Stimulated activated CD8-positive, alpha-beta memory T cell treated with anti-CD3 and anti-CD28 coated beads, Interleukin-12 subunit alpha, Interleukin-12 subunit beta, amount 100 ng/mL, for 24 hours (primary cell): ENCODE data around the gene NAGS.
"Not testable (repeated sequence)": the region's sequence is repeated elsewhere in the genome, so short reads cannot be mapped to it uniquely, and the experiment has no call there.

ENCODE experiments used
- DNase-seq: peaks from one replicate; pipeline ENCODE4 v3.0.0-alpha.2; 2020; ENCODE audit errors: extremely low read depth

NAGS gene

DNA sequence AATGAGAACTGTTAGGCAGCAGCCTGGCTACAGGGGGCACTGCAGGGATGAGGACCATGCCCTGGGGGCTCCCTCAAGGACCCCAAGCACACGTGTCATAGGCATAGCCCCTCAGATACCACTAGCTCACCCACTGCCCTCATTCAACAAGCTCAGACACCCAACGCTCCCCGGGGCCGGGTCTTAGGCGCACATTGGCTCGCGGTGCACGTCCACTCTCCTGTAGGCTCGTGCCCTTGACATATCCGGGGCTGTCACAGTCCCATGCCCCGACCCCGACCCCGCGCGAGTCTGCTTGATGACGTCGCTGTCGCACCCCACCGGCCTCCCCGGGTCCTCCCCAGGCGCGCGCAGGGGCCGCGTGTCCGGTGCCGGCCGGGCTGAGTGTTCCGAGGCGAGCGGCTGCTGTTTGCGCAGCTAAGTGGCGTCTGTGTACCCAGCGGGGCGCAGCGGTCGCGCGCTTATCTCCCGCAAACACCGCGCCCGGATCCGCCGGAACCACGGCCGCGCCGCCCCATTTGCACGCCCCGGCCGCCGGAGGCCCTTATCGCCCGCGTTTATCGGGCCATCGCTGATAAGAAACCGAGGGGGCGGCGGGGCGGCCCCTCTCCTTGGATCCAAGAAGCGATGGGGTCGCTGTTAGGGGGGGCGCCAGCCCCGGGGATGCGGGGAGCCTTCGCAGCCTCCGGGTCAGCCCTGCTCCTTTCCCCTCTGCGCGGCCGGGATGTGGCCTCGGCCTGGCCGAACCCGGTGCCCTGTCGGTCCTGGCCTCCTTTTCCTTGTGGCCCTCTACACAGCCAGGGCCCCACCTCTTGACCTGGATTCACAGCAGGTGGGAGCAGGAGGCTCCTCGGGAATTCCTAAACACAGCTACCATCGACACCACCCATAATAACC is 20.7 kb upstream of the NAGS start:
- DNase-seq: no peak

DNA sequence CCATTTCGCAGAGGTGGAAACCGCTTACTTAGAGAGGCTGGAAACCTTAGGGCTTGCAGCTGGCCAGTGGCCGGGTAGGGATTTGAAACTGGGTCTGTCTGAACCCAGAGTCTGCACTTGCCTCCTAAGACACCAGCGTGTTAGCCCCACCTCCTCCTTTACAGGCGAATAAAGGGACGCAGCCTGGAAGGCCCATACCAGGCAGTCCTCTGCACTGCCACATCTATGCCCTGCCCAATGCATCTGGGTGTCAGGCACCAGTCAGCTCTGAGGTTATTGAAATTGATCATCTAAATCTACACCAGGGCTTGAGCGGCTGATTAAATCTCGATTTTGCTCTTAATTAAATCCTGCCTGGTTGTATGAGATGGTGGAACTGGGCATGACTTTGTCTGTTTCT is 19.9 kb upstream of the NAGS start:
- DNase-seq: no peak

DNA sequence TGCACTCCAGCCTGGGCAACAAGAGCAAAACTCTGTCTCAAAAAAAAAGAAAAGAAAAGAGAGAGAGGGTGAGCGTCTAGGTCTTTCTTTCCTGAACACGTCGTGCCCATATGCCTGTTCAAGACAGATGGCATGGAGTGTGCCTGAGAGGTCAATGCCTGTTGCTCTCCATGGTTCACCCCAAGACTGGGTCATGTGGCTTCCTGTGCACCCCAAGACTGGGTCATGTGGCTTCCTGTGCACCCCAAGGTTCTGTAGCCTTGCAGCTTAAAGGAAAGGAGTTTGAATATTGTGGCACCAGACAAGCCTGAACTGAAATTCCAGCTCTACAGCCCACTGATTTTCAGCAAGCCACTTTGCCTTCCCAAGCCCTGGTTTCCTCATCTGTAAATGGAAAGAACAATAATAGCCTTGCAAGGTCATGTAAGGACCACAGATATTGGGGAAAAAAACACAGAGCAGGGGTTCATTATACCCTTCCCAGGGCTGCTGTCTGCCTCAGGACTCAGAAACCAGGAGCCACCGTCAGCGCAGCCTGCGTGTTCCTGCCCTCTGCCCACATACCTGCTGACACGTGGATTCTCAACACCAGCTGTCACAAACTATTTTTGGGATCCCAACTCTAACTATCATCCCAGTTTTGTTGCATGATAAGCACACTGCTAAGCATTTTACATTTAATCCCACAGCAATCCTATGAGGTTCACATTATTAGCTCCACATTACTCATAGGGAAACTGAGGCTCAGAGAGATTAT is 18.0 kb upstream of the NAGS start:
- no peak for DNase-seq

DNA sequence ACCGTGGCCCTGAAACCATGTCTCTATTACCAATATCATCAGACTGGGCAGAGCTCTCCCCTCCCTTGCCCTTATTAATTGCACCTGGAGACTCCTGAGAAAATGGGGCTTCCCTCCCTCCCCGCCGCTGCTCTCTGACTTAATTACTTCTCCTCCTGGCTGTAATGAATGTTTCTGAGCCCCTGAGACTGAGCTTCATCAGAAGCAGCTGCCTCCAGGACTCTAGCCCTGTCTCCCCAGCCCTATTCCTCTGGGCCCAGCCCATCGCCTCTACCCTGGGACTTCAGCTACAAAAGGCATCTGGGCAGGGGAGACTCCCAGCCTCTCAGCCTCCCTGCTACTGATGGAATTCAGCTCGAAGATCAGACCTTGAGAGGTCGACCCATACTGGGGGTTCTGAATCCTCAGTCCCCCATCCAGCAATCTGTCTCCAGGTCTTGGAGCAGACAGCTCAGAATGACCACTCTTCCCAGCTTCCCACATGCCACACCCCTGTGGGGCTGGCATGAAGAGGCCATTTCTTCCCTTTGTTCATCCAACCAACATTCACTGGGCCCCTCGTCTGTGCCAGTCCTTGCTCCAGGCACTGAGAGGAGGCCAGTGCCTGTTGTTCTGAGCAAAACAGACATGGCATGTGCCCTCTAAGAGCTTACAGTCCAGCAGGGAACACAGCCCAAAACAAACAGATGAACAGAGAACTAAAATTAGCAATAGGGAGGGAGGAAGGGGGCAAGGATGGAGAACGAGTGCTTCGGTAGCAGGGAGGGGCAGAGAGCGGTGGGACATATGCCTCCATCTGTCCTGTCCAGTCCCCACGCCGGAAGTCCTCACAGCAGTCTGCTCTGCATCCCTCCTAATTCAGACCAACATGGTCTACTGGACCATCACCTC is 17.0 kb upstream of the NAGS start:
- DNase-seq: no peak

DNA sequence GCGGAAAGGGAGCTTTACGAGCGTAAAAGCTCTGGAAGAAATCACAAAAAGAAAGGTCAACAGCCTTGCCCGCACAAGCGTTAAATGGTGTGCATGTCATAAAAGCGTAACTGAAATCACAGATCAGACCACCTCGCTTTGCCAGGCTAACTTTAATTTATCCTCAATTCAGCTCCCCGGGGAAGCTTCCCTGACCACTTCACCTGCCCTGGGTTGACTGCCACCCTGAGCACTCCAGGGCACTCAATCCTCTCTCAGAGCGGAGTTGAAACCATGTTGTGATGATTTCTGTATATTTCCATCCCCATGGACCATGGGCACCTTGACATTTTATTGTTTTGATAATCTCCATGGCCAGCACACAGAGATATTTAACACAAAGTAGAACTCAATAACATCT is 16.1 kb upstream of the NAGS start:
- no peak for DNase-seq

DNA sequence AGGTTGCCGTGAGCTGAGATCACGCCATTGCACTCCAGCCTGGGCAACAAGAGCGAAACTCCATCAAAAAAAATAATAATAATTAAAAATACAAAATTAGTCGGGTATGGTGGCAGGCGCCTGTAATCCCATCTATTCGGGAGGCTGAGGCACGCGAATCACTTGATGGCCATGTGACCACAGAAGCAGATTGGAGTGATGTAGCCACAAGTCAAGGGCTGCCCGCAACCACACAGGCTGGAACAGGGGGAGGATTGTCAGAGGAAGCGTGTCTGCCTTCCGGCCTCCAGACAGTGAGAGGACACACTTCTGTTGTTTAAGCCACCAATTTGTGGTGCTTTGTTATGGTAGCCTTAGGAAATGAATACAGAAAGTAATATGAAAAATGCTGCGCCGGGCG is 11.8 kb upstream of the NAGS start:
- DNase-seq: no peak

DNA sequence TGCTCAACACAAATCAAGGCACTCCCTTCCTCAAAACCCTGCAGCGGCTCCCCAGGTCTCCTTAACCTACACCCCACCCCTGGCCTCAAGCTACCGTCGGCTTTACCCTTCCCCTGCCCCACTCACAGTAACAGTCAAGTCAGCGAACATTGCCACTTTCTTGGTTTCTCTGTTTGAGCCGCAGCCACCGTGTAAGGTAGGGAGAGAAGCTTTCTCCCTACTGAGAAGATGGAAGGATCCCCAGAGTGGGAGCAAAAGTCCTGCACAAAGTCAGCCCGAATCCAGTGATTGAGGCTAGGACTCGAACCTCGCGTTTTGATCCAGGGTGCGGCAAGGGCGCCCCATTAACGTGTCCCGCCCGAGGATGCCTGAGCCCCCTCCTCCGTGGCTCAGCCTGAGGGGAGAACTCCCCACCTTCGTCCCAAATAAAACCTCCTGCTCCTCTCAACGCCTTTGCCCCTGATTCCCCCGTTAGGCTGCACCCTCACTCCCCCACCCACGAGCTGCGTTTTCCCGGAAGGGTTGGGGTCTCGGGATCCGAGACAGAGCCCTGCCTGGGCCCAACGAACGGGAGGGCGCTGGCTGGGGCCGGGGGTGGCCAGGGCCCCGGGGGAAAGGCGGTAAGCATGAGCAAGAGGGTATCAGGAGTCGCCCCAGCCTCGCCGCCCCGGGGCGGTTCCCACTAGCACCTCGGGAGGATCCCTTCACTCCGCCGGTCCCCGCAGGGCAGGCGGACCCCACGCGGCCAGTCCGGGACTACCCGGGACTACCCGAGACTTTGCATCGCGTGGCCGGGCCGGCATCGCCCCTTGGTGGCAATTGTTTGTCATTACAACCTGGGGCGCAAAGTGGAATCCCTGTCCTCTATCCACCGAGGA is 9.9 kb upstream of the NAGS start:
- DNase-seq: no peak

DNA sequence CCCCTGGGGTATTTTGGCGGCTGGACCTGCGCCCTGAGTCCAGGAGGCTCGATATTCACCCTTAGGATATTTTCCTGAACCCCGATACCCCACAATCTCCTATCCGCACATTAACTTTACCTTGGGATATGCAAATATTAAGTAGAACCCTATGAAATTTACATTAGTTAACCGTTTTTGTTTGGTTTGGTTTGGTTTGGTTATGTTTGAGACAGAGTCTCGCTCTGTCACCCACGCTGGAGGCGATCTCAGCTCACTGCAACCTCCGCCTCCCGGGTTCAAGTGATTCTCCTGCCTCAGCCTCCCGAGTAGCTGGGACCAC is 9.3 kb upstream of the NAGS start:
- DNase-seq: no peak

DNA sequence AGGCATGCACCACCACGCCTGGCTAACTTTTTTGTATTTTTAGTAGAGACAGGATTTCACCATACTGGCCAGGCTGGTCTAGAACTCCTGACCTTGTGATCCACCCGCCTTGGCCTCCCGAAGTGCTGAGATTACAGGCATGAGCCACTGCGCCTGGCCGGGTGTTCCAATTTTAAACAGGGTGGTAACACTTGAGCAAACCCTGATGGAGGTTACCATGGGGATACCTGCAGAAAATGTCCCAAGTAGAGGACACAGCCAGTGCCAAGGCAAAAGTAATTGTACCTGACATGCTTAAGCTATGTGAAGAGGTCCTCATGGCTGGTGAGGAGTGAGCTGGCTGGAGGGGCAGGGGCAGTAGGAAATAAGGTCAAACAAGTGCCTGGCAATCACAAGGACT is 7.2 kb upstream of the NAGS start:
- DNase-seq: not testable (repeated sequence)

DNA sequence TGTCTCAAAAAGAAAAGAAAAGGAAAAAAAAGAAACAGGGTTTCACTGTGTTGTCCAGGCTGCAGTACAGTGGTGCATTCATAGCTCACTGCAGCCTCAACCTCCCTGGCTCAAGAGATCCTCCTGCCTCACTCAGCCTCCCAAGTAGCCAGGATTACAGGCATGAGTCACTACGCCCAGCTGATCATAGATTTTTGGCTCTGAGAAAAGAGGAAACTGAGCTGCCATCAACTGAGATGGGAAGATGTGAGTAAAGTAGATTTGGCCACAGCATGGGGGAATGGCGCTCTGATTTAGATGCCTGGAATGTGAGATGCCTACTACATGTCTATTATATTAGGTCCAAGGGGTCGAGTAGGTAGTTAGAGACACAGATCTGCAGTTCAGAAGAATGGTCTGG is 5.9 kb upstream of the NAGS start:
- DNase-seq: no peak

DNA sequence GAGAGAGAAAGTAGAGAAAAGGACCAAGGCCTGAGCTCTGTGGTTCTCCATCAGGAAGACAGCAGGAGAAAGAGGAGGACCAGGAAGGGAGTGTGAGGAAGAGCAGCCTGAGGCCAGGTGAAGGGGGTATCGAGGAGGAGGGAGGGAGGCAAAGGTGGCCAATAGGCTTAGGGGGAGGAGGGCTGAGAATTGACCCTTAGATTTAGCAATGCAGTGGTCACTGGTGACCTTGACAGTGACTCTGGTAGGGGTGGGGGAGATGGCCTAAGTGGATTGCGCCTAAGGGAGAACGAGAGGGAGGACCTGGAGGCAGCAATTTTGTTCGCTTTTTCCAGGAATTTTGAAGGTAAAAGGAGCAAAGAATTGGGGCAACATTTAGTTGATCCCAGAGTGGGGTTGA is 5.4 kb upstream of the NAGS start:
- no peak for DNase-seq

DNA sequence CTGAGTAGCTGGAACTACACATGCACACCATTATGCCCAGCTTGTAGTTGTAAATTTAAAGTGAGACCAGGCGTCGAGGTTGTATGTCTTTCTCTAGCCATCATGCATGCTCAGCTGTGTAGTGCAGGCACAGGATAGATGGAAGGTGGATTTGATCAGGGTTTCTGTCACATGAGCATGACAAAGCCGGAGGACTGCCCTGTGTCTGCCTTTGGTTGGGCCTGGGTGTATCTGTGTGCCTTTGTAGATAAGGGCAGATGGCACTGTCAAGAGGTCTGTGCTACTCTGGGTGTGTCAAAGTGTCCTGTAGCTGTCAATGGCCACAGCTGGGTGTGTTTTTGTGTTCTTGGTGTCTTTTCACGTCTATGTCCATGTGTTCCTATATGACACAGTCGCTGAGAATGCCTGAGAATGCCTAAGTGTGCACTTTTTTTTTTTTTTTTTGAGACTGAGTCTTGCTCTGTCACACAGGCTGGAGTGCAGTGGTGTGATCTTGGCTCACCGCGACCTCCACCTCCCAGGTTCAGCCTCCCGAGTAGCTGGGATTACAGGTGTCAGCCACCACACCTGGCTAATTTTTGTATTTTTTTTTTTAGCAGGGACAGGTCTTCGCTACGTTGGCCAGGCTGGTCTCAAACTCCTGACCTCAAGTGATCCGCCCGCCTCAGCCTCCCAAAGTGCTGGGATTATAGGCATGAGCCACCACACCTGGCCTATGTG is 4.1 kb upstream of the NAGS start:
- DNase-seq: no peak

DNA sequence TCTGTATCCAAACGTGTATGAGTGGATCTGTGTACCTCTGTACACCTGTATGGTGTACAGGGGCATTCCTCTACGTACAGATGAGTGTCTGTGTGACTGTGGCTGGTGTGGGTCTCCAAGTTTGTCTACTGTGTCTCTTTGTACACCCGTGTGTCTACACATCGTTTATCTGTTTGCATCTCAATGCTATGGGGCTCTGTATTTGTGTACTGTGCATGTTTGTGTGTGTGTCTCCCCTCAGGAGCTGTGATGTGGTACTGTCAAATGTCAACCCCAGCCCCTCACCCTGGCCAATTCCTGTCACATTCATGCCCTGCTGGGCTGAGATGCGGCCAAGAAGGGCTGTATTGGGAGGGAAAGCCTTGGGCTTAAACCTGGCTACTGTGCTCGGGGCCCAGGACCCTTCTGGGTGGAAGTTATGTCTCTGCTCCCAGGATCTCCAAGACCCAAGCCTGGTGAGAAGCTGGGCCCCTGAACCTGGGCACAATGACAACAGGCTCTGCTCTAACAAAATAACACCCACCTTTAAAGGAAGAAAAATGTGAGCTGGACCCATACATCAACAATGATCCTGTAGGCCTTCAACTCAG is 3.5 kb upstream of the NAGS start:
- DNase-seq: no peak

DNA sequence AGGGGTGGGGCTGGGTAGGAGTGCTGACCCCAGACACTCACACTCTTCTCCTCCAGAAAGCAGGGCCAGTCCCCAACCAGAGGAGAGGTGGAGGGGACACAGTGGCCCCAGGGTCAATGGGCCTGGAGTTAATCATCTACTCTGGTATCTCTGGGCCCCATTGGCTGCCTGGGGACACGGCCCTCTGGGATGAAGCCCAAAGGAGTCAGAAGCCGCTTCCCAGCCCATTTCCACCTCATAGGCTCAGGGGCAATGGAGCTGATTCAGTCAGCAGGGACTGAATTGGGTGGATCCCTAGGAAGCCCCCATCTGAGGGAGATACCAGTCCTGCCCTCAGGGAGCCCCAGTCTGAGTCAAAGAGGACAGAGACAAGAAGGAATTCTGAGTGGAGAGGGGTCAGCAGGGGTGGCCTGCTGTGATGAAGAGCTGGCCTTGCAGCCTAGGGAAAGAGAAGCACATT is 2.9 kb upstream of the NAGS start:
- DNase-seq: no peak

DNA sequence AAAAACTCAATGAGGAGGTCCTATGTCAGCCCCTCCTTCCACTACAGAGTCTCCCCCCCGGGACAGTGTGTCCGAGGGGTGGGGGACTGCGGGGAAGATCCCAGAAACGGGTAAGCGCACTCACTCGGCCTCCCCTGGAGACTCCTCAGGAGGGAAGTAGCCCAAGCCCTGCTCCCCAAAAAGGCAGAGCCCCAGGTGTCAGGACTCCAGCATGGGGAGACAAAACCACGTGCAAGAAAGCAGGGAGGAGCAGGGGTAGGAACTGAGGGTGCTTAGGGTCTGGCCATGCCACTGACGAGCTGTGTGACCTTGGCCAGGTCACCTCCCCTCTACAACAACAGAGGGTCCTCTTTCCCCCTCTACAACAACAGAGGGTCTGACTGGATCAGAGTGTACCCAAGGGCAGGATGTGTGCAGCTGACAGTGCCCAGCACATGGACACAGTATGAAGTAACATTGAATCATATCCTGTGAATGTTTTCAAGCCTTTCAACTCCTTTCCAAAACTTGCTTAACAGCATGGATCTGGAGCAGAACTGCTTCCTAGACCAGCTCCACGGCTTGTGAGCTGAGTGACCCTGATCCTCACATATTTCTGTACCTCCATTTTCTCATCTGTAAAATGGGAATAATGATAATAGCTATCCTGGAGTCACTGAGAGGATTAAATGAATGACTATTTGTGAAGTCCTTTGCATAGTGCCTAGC is 2.1 kb upstream of the NAGS start:
- DNase-seq: no peak

DNA sequence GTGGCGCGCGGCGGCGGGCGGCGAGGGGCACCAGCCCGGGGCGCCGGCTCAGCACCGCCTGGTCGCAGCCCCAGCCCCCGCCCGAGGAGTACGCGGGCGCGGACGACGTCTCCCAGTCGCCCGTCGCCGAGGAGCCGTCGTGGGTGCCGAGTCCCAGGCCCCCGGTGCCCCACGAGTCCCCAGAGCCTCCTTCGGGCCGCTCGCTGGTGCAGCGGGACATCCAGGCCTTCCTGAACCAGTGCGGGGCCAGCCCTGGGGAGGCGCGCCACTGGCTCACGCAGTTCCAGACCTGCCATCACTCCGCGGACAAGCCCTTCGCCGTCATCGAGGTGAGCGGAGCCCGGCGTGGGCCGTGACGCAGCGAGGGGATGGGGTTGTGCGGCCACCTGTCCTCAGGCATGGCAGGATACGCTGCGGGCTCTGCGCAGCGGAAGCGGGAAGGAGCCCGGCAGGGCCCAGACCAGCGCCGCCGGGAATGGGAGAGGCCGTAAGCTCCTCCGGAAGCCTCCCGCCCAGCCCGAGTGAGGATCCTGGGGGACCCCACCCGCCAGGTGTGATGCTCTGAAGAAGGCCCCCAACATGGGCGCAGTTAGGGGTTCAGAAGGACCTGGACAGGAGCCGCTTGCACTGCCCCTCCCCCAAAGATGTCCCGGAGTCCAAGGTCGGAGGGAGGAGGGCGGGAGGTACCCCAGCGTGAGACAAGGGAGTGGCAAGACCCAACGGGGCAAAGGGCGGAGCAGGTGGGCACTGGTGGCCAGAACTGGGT is 522 bp downstream of the NAGS start:
- no peak for DNase-seq

DNA sequence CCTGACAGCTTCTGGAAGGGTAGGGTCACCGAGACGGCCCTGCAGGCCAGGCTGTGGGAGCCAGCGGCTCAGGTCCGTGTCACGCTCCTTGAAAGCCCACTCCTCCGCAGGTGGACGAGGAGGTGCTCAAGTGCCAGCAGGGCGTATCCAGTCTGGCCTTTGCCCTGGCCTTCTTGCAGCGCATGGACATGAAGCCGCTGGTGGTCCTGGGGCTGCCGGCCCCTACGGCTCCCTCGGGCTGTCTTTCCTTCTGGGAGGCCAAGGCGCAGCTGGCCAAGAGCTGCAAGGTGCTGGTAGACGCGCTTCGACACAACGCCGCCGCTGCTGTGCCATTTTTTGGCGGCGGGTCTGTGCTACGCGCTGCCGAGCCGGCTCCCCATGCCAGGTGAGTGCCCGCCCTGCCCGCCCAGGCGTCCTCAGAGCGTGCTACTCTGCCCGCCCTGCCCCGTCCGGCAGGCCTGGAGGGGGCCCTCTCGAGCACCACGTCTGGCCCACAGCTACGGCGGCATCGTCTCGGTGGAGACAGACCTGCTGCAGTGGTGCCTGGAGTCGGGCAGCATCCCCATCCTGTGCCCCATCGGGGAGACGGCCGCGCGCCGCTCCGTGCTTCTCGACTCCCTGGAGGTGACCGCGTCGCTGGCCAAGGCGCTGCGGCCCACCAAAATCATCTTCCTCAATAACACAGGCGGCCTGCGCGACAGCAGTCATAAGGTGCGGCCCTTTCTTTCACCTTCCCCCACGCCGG is 1.3 kb downstream of the NAGS start:
- no peak for DNase-seq

DNA sequence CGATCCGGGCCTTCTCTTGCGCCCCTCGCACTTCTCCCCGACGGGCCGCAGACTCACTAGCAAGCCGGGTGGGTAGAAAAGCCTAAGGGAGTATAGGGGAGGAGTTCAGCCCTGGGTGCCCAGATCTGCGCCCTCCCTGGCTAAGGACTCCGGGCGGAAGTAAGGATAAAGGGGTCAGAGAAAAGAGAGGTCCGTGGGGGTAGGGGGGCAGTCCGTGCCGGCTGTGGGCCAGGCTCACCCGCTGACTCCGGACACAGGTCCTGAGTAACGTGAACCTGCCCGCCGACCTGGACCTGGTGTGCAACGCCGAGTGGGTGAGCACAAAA is 1.8 kb downstream of the NAGS start:
- DNase-seq: no peak
